GM21786 (cell line): ENCODE measurements around the gene CSRNP3.

Source experiments
- ATAC-seq: cut with Tn5 transposase; IDR thresholded peaks from one replicate; pipeline ENCODE4 v1.9.1; 2021; ENCODE audit not compliant: unreplicated experiment

The CSRNP3 gene

DNA sequence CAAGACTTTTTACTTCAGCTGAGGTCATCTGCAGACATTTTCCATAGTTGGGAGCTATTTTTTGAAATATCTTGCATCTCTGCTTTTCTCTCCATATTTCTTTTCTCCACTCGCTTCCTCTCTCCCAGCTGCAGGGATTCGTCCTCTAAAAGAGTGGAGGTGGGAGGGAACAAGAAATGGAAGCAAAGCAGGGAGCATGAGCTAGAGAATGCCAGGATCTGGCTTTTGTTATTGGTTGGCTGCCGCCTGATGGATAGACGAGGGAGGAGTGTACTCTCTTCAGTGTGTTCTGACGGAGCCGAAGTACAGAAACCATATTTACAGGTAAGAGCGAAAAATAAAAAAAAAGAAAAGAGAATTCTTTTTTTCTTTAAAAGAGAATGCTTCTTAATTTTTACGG lies at the start of gene CSRNP3:
Gene CSRNP3, plus strand, starts transcription at position 282 of the 400 bp plus-strand sequence. CDS start 125,368 bp downstream, outside the sequence.
- no peak for ATAC-seq

DNA sequence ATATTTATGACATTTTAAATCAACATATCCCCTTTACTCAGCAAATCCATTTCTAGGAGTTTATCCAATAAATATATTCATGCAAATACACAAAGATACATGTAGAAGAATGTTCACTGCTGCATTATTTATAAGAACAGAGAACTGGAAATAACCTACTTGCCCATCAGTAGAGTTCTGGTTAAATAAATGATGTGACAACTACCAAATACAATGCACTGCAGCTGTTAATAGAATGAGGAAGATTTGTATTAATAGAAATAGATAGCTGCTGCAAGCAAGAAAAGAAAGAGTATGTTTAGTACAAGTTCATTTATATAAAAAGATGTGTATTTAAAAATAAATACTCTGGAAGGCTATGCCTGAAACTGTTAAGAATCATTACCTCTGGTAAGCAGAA lies 49.3 kb upstream of the CSRNP3 start:
- no peak for ATAC-seq

GRCh38 chr2:165423081-165423480 lies 46.4 kb upstream of the CSRNP3 start:
- no peak for ATAC-seq

DNA sequence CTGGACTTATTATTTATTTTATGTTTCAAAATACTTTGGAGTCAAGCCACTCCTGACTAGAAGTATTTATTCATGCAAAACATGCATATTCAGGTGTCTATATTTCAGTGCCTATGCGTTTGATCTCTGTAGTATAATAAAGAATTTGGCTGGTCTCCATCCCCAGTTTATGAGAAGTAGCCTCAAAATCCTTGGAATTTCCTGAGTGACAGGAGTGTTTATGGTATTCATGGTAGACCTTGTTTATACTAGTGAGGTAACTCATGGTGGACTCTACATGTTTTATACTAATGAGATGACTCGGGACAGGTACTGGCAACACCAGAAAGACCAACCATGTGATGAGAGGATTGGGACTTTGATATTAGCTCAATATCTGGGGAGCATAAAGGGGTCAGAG lies 43.9 kb upstream of the CSRNP3 start:
- ATAC-seq = no peak

DNA sequence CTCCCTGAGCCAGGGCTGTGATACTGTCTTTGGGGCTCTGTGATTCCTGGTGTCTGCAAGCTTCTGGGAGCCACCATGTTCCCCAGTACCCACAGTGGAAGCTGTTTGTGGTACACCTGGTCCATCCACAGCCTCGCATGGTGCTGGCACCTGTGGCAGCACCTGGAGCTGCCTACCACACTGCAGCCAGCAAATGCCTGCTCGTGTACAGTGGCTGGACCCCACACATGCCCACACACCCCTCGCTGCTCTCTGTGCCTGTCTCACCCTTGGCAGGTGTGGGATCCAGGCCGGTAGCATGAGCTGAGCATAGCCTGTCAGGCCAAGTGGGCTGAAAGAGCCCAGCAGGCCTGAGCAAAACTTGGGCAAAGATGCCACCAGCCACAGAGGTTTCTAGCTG lies 41.8 kb upstream of the CSRNP3 start:
- no peak for ATAC-seq

DNA sequence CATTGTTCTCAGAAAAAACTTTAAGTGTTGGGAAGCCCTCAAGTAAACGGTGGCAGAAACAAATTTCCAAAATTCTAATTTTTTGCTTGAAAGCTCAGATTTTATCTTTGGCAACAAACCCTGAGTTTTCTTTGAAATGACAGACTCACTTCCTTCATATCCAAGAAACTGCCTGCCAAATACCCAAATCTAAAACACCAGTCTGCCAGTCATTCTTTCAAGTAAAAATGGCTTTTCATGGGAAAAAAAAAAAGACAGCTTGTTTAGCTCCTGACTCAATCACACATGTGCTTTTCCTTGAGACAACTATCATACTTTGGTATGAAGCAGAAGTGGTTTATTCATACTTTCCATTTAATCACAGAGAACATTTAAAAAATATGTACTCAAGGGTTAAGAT lies 40.6 kb upstream of the CSRNP3 start:
- no peak for ATAC-seq

- ATAC-seq = no peak
Measured at GRCh38 chr2:165431014-165431413, 38.5 kb upstream of the CSRNP3 start.

- no peak for ATAC-seq
Measured at GRCh38 chr2:165432234-165432966, 37.1 kb upstream of the CSRNP3 start.

GRCh38 chr2:165434865-165435496 lies 34.5 kb upstream of the CSRNP3 start:
- no peak for ATAC-seq

- ATAC-seq = no peak
Measured at GRCh38 chr2:165435611-165436010, 33.9 kb upstream of the CSRNP3 start.

GRCh38 chr2:165436559-165436958 lies 32.9 kb upstream of the CSRNP3 start:
- peak; percentile 73 for ATAC-seq

- no peak for ATAC-seq
Measured at GRCh38 chr2:165440367-165440766, 29.1 kb upstream of the CSRNP3 start.

GRCh38 chr2:165443511-165443910 lies 26.0 kb upstream of the CSRNP3 start:
- no peak for ATAC-seq

- ATAC-seq = no peak
Measured at GRCh38 chr2:165448406-165448805, 21.1 kb upstream of the CSRNP3 start.

DNA sequence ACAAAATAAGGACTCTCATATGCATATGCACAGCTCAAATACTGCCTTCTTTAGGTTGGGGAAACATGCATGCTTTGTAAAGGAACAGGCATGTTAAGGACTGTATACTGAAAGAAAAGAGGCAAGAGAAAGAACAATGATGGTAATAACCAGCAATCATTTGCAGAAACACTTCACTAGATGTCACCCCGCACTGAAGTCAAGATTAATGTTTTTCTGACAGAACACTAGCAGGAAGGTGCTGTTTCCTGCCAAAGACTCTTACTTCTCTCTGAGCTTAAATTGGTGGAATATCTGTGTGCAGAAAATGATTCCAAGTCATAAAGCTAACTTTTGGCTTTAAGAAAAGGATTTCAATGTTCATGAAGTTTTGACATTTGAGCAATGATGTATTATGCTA lies 19.3 kb upstream of the CSRNP3 start:
- no peak for ATAC-seq

DNA sequence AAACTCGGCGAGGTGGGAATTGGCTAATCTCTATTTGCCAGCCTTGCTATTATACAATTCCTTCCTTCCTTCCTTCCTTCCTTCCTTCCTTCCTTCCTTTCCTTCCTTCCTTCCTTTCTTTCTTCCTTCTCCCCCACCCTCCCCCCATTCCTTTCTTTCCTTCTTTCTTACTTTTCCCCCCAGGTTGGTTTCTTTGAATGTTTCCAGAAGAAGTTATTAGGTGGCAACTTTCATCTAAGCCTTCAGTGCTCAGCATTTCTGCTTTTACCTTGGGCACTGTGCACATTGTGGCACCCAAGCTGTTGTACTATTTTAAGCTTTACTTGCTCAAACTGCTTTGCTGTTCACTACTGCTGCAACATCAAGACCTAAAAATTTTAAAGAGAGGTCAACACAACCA lies 17.2 kb upstream of the CSRNP3 start:
- ATAC-seq = no peak

- no peak for ATAC-seq
Measured at GRCh38 chr2:165453561-165454094, 15.9 kb upstream of the CSRNP3 start.

- no peak for ATAC-seq
Measured at GRCh38 chr2:165454905-165455304, 14.6 kb upstream of the CSRNP3 start.

- ATAC-seq = no peak
Measured at GRCh38 chr2:165456027-165456426, 13.5 kb upstream of the CSRNP3 start.

DNA sequence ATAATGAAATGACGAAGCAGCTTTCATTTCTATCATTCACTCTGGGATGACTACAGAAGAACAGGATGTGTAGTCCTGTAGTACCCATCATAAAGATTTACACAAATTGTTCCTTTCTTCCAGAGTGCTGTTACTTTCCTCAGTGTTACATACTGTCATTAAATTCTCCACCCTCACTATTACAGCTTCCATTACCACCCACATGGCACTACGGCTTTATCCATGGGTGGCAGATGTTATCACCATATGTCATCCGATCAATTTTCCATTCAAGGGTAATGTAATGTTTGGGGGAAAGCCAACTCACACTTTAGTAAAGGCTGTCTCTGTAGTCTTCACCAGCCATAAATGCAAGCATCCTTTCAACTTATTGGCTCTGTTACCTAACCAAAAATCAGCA lies 7.1 kb upstream of the CSRNP3 start:
- no peak for ATAC-seq

GRCh38 chr2:165466386-165466785 lies 3.1 kb upstream of the CSRNP3 start:
- ATAC-seq = no peak

DNA sequence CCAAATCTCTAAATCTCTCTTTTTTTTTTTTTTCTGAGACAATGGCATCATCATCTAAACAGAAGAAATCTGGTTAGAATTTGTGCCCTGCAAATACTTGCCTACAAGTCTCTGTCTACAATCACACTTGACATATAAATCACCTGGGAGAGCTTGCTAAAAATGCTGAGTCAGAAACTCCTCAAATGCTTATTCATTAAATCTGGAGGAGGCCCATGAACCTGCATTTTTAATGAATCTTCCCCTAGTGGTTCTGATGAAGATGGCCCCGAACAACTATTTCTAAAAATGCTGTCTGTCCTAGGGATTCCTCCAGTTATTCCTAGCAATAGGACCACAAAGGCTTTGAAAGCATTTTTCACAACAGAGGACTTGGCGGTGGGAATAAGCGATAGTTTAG lies 1.6 kb upstream of the CSRNP3 start:
- no peak for ATAC-seq
